Natural killer cell (primary cell): ENCODE results near the gene APOL4. TPM values are rescaled to one million over a fixed set of nuclear protein-coding genes. Genes with fewer than 3 reads are reported as not detected.

Experiments used
- ATAC-seq, 3 donors: fragments of 150-1000 bp in 2 of 3; fragments of 200-7000 bp in 1 of 3; cut with Tn5 transposase; 1 replicate in 1 of 3; 2 replicates in 2 of 3; pipeline ENCODE4 v1.10.0; 2021; ENCODE audit warnings: mild to moderate bottlenecking in 2 of 3, moderate library complexity in 2 of 3
- DNase-seq, 2 donors: peaks; one replicate each; pipeline versions ENCODE4 v3.0.0 to v3.0.0-alpha.2; 2013 to 2021; ENCODE audit warnings: mixed read lengths in 1 of 2
- H3K27ac ChIP-seq: one replicate; pipeline ENCODE4 v1.5.1; 2013; ENCODE audit warnings: mild to moderate bottlenecking, low read length
- H3K27me3 ChIP-seq: one replicate; pipeline ENCODE4 v1.6.1; 2013; ENCODE audit warnings: low read length; ENCODE audit not compliant: control insufficient read depth, insufficient read depth
- H3K36me3 ChIP-seq: one replicate; pipeline ENCODE4 v1.6.1; 2013; ENCODE audit warnings: low read length; ENCODE audit not compliant: control insufficient read depth, insufficient read depth
- H3K4me1 ChIP-seq: one replicate; pipeline ENCODE4 v1.6.1; 2013; ENCODE audit warnings: low read length; ENCODE audit not compliant: control insufficient read depth, insufficient read depth
- H3K4me3 ChIP-seq: one replicate; pipeline ENCODE4 v1.5.1; 2013; ENCODE audit warnings: low read length
- H3K9me3 ChIP-seq: one replicate; pipeline ENCODE4 v1.6.1; 2013; ENCODE audit warnings: low read length; ENCODE audit not compliant: control insufficient read depth, insufficient read depth
- H3K27ac Mint-ChIP-seq, 2 donors: one replicate each; pipeline ENCODE4 v1.8.0; 2022; ENCODE audit warnings: mild to moderate bottlenecking in 2 of 2, mixed read lengths in 2 of 2, moderate library complexity in 1 of 2
- H3K27me3 Mint-ChIP-seq, 2 donors: one replicate each; pipeline ENCODE4 v1.8.0; 2022; ENCODE audit warnings: low read depth in 2 of 2, mixed read lengths in 2 of 2
- H3K36me3 Mint-ChIP-seq: one replicate; pipeline ENCODE4 v1.8.0; 2022; ENCODE audit warnings: mixed read lengths
- H3K4me1 Mint-ChIP-seq, 2 donors: one replicate each; pipeline ENCODE4 v1.8.0; 2022; ENCODE audit warnings: mixed read lengths in 2 of 2
- H3K4me3 Mint-ChIP-seq: one replicate; pipeline ENCODE4 v1.8.0; 2022; ENCODE audit warnings: mild to moderate bottlenecking, moderate library complexity, mixed read lengths
- H3K9me3 Mint-ChIP-seq, 2 donors: one replicate each; pipeline ENCODE4 v1.8.0; 2022; ENCODE audit warnings: mixed read lengths in 2 of 2
- WGBS: methylation state at CpG from one replicate; pipeline ENCODE4 v1.1.7; 2013; ENCODE audit warnings: missing lambda C conversion rate; ENCODE audit not compliant: insufficient coverage; 5-methylcytosine and 5-hydroxymethylcytosine counted together
- intact Hi-C: fragments of 100-400 bp; cut with micrococcal nuclease; formaldehyde crosslinking; loops from one replicate; pipeline ENCODE4 v1.14.2; 2022
- total RNA-seq, 4 donors: library from RNA; stranded (reverse); fragments of 120-200 nt in 1 of 4; gene quantifications; one replicate each; pipeline versions ENCODE4 v1.2.3 to v1.2.4, GENCODE V29; 2013 to 2022
- TF ChIP-seq, protein P1 (sequence below): fragments of 200-600 bp; IDR thresholded peaks from one replicate; pipeline ENCODE4 v1.8.0; 2022; ENCODE audit warnings: antibody characterized with exemption

The APOL4 gene
- total RNA-seq, 3 donors from 2014 or later (not counting 1 experiment from before 2014, with no cell fraction given), result 0.70 TPM; not detected in 2

DNA sequence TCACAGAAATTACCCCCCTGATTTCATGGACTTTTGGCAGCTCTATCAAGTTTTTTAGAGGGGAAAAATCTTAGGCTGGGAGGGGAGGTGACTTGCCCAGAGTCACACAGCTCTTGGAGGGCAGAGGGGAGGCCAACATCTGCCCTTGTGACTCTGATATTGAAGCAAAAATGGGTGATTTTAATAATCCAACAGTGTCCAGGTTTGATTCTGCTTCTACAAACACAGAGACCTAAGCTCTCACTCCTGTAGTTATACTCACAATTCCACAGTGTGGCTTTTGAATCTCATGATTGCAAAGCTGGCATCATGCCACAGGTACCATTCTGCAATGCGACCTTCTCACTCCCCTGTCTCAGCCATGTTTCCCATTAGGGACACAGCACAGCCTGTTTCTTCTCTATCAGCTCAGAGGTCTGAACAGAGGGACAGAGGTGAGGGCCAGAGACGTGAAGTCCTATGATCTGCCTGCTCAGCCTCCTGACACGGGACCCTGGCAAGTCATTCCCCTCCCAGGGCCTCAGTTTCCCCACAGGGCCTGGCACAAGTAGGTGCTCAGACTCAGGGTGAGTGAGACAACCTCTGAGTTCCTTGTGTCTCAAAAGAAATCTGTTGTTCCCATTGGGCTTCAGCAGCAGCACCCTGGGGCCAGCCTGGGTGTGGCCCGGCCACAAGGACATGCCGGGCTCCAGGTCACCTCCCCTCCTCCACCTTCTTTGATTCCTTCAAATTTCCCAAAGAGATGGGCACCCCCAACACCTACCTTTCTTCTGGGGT lies 37.0 kb upstream of the APOL4 start:
- TF ChIP-seq, protein P1, sequence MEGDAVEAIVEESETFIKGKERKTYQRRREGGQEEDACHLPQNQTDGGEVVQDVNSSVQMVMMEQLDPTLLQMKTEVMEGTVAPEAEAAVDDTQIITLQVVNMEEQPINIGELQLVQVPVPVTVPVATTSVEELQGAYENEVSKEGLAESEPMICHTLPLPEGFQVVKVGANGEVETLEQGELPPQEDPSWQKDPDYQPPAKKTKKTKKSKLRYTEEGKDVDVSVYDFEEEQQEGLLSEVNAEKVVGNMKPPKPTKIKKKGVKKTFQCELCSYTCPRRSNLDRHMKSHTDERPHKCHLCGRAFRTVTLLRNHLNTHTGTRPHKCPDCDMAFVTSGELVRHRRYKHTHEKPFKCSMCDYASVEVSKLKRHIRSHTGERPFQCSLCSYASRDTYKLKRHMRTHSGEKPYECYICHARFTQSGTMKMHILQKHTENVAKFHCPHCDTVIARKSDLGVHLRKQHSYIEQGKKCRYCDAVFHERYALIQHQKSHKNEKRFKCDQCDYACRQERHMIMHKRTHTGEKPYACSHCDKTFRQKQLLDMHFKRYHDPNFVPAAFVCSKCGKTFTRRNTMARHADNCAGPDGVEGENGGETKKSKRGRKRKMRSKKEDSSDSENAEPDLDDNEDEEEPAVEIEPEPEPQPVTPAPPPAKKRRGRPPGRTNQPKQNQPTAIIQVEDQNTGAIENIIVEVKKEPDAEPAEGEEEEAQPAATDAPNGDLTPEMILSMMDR, result no peak
- ATAC-seq (peak in 1 of 3 donors; percentile 16), DNase-seq (peak in 1 of 2 donors; percentile 52)
- peaks cover 0 to 3% of the 10 kb centered on the region in 2 donors for H3K9me3 Mint-ChIP-seq
- intact Hi-C loops, result loop anchor here (5.0 kb wide), 2 partner anchors 39 to 76 kb away; partner anchors contain the start of gene APOL3
- peaks cover 11% of the 10 kb centered on the region for H3K36me3 Mint-ChIP-seq
- Histone ChIP-seq H3K36me3 (peaks cover 22% of the 10 kb centered on the region), H3K4me1 (peaks cover 43% of the 10 kb centered on the region), H3K27ac (peak overlapping the region; percentile 95), H3K4me3 (peak overlapping the region; percentile 99), H3K27me3 (no peaks in the 10 kb centered on the region), H3K9me3 (no peaks in the 10 kb centered on the region)
- peak overlapping the region; percentile 99 for H3K4me3 Mint-ChIP-seq
- peaks cover 59 to 62% of the 10 kb centered on the region in 2 donors for H3K4me1 Mint-ChIP-seq
- WGBS, result 3% methylated on average over 5 of the region's 5 CpGs
- peak overlapping the region; percentile 98 for H3K27ac Mint-ChIP-seq
- no peaks in the 10 kb centered on the region for H3K27me3 Mint-ChIP-seq

DNA sequence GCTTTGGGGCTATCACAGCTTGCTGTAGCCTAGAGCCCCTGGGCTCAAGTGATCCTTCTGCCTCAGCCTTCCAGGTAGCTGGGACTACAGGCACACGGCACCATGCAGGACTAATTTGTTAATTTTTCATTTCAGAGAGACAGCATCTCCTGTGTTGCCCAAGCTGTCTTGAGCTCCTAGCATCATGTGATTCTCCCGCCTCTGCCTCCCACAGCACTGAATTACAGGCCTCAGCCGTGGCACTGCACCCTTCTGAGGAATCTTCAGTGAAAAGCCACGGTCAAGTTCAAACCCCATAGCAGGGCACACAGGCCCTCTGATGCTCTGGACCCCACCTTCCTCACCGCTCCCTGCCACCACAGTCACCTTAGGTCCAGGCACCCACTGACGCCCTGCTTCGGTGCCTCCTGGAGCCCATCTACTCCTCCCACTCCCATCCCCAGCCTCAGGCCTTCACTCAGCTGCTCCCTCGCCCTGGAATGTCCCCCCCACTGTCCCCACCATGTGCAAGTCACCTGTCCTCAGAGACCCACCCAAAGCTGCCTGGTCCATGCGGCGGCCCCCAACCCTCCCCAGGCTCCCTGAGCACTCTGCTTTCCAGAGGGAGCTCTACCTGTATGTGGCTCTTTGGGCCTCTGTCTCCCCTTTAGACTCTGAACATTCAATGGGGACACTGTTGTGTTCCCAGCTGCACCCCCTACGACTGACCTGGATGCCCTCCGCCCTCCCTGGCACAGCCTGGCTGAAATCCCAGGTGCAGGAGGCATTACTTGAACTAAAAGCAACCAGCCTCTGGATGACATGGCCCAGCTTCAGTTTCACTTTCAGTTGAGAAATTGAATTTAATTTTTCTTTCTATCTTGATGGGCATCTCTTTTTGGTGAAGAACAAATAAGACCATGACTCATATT lies 36.1 kb upstream of the APOL4 start:
- Histone ChIP-seq H3K27me3 (no peaks in the 10 kb centered on the region), H3K36me3 (peaks cover 30% of the 10 kb centered on the region), H3K4me1 (peaks cover 43% of the 10 kb centered on the region), H3K27ac (peak overlapping the region; percentile 95), H3K4me3 (peak overlapping the region; percentile 99), H3K9me3 (no peaks in the 10 kb centered on the region)
- intact Hi-C loops, result loop anchor here (5.0 kb wide), 2 partner anchors 40 to 75 kb away; partner anchors contain the start of gene APOL3
- TF ChIP-seq, protein P1, result no peak
- Mint-ChIP-seq H3K9me3 (peaks cover 0 to 1% of the 10 kb centered on the region in 2 donors), H3K36me3 (peaks cover 11% of the 10 kb centered on the region), H3K27ac (peak overlapping the region; percentile 98), H3K27me3 (no peaks in the 10 kb centered on the region), H3K4me3 (peak overlapping the region; percentile 99), H3K4me1 (peaks cover 66 to 69% of the 10 kb centered on the region in 2 donors)
- DNase-seq (peak in 1 of 2 donors; percentile 50), ATAC-seq (peak in 2 of 3 donors; percentile 16 to 27)
- WGBS, result 47% methylated on average over 12 of the region's 12 CpGs

DNA sequence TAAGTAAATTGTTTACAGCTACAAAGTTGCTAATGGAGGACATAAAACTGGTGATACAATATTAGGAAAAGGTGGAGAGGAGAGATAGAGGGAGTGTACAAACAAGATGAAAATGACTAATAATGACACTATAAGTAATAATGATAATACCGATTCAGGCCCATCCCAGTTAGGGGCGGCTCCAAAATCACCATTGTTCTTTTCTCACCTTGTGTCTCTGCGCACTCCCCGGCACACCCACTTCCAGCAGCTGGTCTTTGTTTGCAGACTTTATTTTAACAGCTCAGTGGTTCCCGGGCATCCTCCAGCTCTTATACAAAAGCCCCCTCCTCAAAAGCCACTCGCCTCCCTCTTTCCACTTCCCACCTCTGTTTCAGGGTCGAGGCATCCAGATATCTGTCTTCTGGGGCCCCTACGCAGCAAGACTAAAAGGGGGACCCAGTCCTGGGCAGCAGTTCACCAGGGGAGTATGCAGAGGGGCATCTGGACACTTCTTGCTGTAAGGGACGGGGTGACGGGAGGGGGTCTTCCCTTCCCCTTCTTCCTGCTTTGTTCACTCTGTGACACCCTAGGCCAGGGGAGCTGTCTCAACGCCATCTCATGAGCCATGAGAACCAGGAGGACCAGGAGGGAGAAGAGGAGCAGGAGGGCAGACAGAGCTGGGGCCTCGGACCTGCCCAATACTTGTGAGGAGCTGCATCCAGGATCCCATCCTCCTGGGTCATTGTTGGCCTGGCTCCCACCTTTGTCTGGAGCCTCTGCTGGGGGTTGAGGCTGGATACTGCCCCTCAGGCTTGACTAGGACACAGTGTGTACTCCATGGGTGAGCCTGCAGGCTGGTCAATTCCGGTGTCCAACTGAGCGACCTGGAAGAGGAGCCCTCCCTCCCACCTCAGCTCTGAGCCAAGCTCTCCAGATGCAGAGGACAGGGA lies 35.0 kb upstream of the APOL4 start:
- intact Hi-C loops, result loop anchor here (5.0 kb wide), 2 partner anchors 41 to 74 kb away; partner anchors contain the start of gene APOL3
- peaks cover 41% of the 10 kb centered on the region for H3K36me3 ChIP-seq
- Mint-ChIP-seq H3K27me3 (no peaks in the 10 kb centered on the region), H3K4me3 (peak overlapping the region; percentile 51), H3K27ac (peak overlapping the region; percentile 98), H3K36me3 (peaks cover 11% of the 10 kb centered on the region), H3K4me1 (peaks cover 71 to 76% of the 10 kb centered on the region in 2 donors), H3K9me3 (no peaks in the 10 kb centered on the region)
- DNase-seq (no peak), ATAC-seq (no peak)
- H3K27ac ChIP-seq, result peak overlapping the region; percentile 95
- H3K9me3 ChIP-seq, result no peaks in the 10 kb centered on the region
- H3K4me1 ChIP-seq, result peaks cover 43% of the 10 kb centered on the region
- WGBS, result 91% methylated on average over 14 of the region's 14 CpGs
- no peaks in the 10 kb centered on the region for H3K27me3 ChIP-seq
- TF ChIP-seq, protein P1, result no peak
- no peak overlapping the region for H3K4me3 ChIP-seq
